ENCODE measurements around the gene CNTNAP2. TPM values are rescaled to one million over a fixed set of nuclear protein-coding genes. Genes with fewer than 3 reads are reported as not detected.

The CNTNAP2 gene
- polyA plus RNA-seq, 4 donors: 0.54 to 10.1 (median 2.6) TPM

DNA sequence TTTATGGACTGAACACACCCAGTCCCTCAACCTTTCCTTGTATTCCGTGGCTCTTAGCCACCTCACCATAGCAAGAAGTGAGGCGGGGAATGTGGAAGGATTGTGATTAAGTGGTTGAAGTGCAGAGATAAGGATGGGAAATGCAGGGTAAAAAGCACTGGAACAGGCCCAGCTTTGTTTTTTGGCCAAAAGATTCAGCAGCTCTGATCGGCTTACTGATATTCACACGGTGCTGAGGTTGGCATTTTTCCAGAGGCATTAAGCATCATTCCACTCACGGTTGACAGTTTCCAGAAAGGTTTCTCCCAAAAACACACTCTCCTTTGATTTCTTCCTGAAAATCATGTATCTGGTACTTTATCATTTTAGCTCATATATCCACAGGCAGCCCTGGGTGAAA is 544.2 kb downstream of the CNTNAP2 start:
- H3K27me3 ChIP-seq (ENCODE audit: control insufficient read depth in 3 of 3, insufficient read depth in 3 of 3, low read length in 3 of 3): no peaks in the 10 kb centered on the region
- no peak for FAIRE-seq
- DNase-seq: no peak

DNA sequence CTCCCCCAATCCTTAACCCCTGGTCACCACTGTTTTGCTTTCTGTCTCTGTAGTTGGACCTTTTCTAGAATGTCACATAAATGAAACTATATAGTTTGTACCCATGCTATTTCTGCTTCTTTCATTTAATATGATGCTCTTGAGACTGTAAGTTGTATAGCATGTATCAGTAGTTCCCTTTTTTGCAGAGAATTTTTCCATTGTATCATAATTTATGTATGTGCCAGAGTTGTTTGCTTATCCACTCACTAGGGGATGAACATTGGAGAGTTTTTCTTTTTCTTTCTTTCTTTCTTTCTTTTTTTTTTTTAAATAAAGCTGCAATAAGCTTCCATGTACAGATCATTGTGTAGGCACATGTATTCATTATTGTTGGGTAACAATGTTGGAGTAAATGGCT is 544.8 kb downstream of the CNTNAP2 start:
- Histone ChIP-seq H3K4me1 (ENCODE audit: control insufficient read depth in 3 of 3, insufficient read depth in 2 of 3, low read depth in 1 of 3, low read length in 2 of 3) (no peaks in the 10 kb centered on the region), H3K27me3 (ENCODE audit: control insufficient read depth in 3 of 3, insufficient read depth in 3 of 3, low read length in 3 of 3) (no peaks in the 10 kb centered on the region), H3K4me3 (ENCODE audit: low read depth in 1 of 3, low read length in 3 of 3) (no peak overlapping the region), H3K27ac (ENCODE audit: low read depth in 1 of 3, low read length in 2 of 3) (no peak overlapping the region), H3K36me3 (ENCODE audit: control insufficient read depth in 3 of 3, insufficient read depth in 2 of 3, low read depth in 1 of 3, low read length in 3 of 3) (no peaks in the 10 kb centered on the region), H3K9me3 (ENCODE audit: control insufficient read depth in 2 of 2, insufficient read depth in 1 of 2, low read depth in 1 of 2, low read length in 1 of 2) (no peaks in the 10 kb centered on the region)
- no peak for FAIRE-seq
- no peak for DNase-seq

More for the DNA sequence above, 544.2 kb downstream of the CNTNAP2 start:
- no peak overlapping the region for H3K4me3 ChIP-seq (ENCODE audit: low read depth in 1 of 3, low read length in 3 of 3)
- WGBS, 3 donors: 19 to 35% (median 28%) methylated on average over 5 of the region's 5 CpGs
- H3K9me3 ChIP-seq (ENCODE audit: control insufficient read depth in 2 of 2, insufficient read depth in 1 of 2, low read depth in 1 of 2, low read length in 1 of 2): no peaks in the 10 kb centered on the region
- H3K36me3 ChIP-seq (ENCODE audit: control insufficient read depth in 3 of 3, insufficient read depth in 2 of 3, low read depth in 1 of 3, low read length in 3 of 3): no peaks in the 10 kb centered on the region
- H3K4me1 ChIP-seq (ENCODE audit: control insufficient read depth in 3 of 3, insufficient read depth in 2 of 3, low read depth in 1 of 3, low read length in 2 of 3): no peaks in the 10 kb centered on the region
- no peak overlapping the region for H3K27ac ChIP-seq (ENCODE audit: low read depth in 1 of 3, low read length in 2 of 3)

DNA sequence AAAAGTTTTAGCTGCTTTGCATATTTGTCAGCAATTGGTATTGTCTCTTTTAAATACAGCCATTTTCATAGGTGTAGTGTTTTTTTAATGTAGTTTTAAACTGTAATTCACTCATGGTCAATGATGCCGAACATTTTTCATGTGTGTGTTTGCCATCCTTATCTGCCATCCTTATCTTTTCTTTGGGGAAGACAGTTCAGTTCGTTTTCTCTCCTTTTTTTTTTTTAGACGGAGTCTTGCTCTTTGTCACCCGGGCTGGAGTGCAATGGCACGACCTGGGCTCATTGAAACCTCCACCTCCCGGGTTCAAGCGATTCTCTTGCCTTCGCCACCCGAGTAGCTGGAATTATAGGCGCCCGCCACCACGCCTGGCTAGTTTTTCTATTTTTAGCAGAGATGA is 545.3 kb downstream of the CNTNAP2 start:
- no peaks in the 10 kb centered on the region for H3K36me3 ChIP-seq (ENCODE audit: control insufficient read depth in 3 of 3, insufficient read depth in 2 of 3, low read depth in 1 of 3, low read length in 3 of 3)
- no peaks in the 10 kb centered on the region for H3K4me1 ChIP-seq (ENCODE audit: control insufficient read depth in 3 of 3, insufficient read depth in 2 of 3, low read depth in 1 of 3, low read length in 2 of 3)
- no peak for FAIRE-seq
- 69 to 75% (median 69%) methylated on average over 12 of the region's 12 CpGs for WGBS, 3 donors
- no peaks in the 10 kb centered on the region for H3K9me3 ChIP-seq (ENCODE audit: control insufficient read depth in 2 of 2, insufficient read depth in 1 of 2, low read depth in 1 of 2, low read length in 1 of 2)
- no peak for DNase-seq
- no peak overlapping the region for H3K4me3 ChIP-seq (ENCODE audit: low read depth in 1 of 3, low read length in 3 of 3)
- no peaks in the 10 kb centered on the region for H3K27me3 ChIP-seq (ENCODE audit: control insufficient read depth in 3 of 3, insufficient read depth in 3 of 3, low read length in 3 of 3)
- no peak overlapping the region for H3K27ac ChIP-seq (ENCODE audit: low read depth in 1 of 3, low read length in 2 of 3)

DNA sequence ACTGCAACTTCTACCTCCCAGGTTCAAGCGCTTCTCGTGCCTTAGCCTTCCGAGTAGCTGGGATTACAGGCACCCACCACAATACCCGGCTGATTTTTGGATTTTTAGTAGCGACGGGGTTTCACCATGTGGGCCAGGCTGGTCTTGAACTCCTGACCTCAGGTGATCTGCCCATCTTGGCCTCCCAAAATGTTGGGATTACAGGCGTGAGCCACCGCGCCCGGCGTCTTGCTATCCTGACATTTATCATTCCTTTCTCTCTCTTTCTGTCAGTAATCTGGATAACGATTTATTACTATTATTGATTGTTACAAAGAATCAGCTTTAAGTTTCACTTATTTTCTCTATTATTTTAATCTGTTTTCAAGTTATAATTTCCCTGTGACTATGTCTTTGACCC is 548.4 kb downstream of the CNTNAP2 start:
- WGBS, 3 donors: 90 to 95% (median 93%) methylated on average over 12 of the region's 12 CpGs

DNA sequence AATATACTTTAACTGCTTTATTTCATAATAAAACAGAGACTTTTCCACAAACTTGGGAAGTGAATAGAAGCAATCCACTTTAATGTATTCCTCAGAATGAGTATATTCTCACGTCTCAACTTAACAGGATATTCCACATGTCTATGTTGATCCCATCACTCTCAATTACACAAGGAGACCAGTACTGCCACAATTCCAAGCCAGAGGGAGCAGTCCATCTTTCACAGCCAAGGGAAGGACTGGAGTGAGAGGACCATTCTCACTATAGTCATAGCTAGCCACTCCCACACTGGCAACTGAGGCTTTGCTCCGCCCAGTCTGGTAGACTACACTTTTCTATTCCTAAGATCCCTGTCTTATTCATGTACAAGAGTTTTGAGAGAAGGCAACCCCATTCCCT is 553.9 kb downstream of the CNTNAP2 start:
- no peak for DNase-seq
- Histone ChIP-seq H3K9me3 (ENCODE audit: control insufficient read depth in 2 of 2, insufficient read depth in 1 of 2, low read depth in 1 of 2, low read length in 1 of 2) (no peaks in the 10 kb centered on the region), H3K4me1 (ENCODE audit: control insufficient read depth in 3 of 3, insufficient read depth in 2 of 3, low read depth in 1 of 3, low read length in 2 of 3) (no peaks in the 10 kb centered on the region), H3K27ac (ENCODE audit: low read depth in 1 of 3, low read length in 2 of 3) (no peak overlapping the region), H3K36me3 (ENCODE audit: control insufficient read depth in 3 of 3, insufficient read depth in 2 of 3, low read depth in 1 of 3, low read length in 3 of 3) (no peaks in the 10 kb centered on the region), H3K4me3 (ENCODE audit: low read depth in 1 of 3, low read length in 3 of 3) (no peak overlapping the region), H3K27me3 (ENCODE audit: control insufficient read depth in 3 of 3, insufficient read depth in 3 of 3, low read length in 3 of 3) (no peaks in the 10 kb centered on the region)
- WGBS, 3 donors: 85 to 92% (median 85%) methylated on average over 2 of the region's 2 CpGs
- FAIRE-seq: no peak

More for the DNA sequence above, 548.4 kb downstream of the CNTNAP2 start:
- Histone ChIP-seq H3K4me3 (ENCODE audit: low read depth in 1 of 3, low read length in 3 of 3) (no peak overlapping the region), H3K27ac (ENCODE audit: low read depth in 1 of 3, low read length in 2 of 3) (no peak overlapping the region), H3K4me1 (ENCODE audit: control insufficient read depth in 3 of 3, insufficient read depth in 2 of 3, low read depth in 1 of 3, low read length in 2 of 3) (no peaks in the 10 kb centered on the region), H3K9me3 (ENCODE audit: control insufficient read depth in 2 of 2, insufficient read depth in 1 of 2, low read depth in 1 of 2, low read length in 1 of 2) (no peaks in the 10 kb centered on the region), H3K36me3 (ENCODE audit: control insufficient read depth in 3 of 3, insufficient read depth in 2 of 3, low read depth in 1 of 3, low read length in 3 of 3) (no peaks in the 10 kb centered on the region), H3K27me3 (ENCODE audit: control insufficient read depth in 3 of 3, insufficient read depth in 3 of 3, low read length in 3 of 3) (no peaks in the 10 kb centered on the region)
- no peak for FAIRE-seq
- no peak for DNase-seq

DNA sequence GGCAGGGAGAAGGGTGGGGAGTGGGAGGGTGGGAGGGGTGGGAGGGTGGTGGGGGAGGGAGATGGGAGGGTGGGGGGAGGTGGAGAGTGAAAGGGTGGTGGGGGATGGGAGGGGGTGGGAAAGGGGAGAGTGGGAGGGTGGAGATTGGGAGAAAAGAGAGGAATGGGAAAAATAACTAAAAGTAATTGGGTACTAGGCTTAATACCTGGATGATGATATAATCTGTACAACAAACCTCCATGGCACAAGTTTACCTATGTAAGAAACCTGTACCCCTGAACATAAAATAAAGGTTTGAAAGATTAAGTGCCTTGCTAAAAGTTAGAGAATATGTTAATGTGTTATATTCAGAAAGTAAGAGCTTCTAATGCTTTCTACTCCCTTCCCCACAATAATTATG is 564.9 kb downstream of the CNTNAP2 start:
- H3K4me3 ChIP-seq (ENCODE audit: low read depth in 1 of 3, low read length in 3 of 3): no peak overlapping the region
- H3K4me1 ChIP-seq (ENCODE audit: control insufficient read depth in 3 of 3, insufficient read depth in 2 of 3, low read depth in 1 of 3, low read length in 2 of 3): no peaks in the 10 kb centered on the region
- H3K36me3 ChIP-seq (ENCODE audit: control insufficient read depth in 3 of 3, insufficient read depth in 2 of 3, low read depth in 1 of 3, low read length in 3 of 3): no peaks in the 10 kb centered on the region
- H3K9me3 ChIP-seq (ENCODE audit: control insufficient read depth in 2 of 2, insufficient read depth in 1 of 2, low read depth in 1 of 2, low read length in 1 of 2): no peaks in the 10 kb centered on the region
- H3K27me3 ChIP-seq (ENCODE audit: control insufficient read depth in 3 of 3, insufficient read depth in 3 of 3, low read length in 3 of 3): no peaks in the 10 kb centered on the region
- no peak overlapping the region for H3K27ac ChIP-seq (ENCODE audit: low read depth in 1 of 3, low read length in 2 of 3)
- FAIRE-seq: no peak
- DNase-seq: no peak

- no peak for FAIRE-seq
- 81 to 91% (median 85%) methylated on average over 1 of the region's 1 CpG for WGBS, 3 donors
- no peaks in the 10 kb centered on the region for H3K9me3 ChIP-seq (ENCODE audit: control insufficient read depth in 2 of 2, insufficient read depth in 1 of 2, low read depth in 1 of 2, low read length in 1 of 2)
These were observed 566.8 kb downstream of the CNTNAP2 start for GRCh38 chr7:146683439-146683838.

GRCh38 chr7:146690987-146691386 is 574.4 kb downstream of the CNTNAP2 start:
- no peaks in the 10 kb centered on the region for H3K9me3 ChIP-seq (ENCODE audit: control insufficient read depth in 2 of 2, insufficient read depth in 1 of 2, low read depth in 1 of 2, low read length in 1 of 2)
- no peak overlapping the region for H3K27ac ChIP-seq (ENCODE audit: low read depth in 1 of 3, low read length in 2 of 3)
- H3K4me3 ChIP-seq (ENCODE audit: low read depth in 1 of 3, low read length in 3 of 3): no peak overlapping the region
- no peak for DNase-seq
- no peaks in the 10 kb centered on the region for H3K36me3 ChIP-seq (ENCODE audit: control insufficient read depth in 3 of 3, insufficient read depth in 2 of 3, low read depth in 1 of 3, low read length in 3 of 3)
- no peak for FAIRE-seq
- WGBS, 3 donors: 74 to 82% (median 81%) methylated on average over 3 of the region's 3 CpGs
- H3K4me1 ChIP-seq (ENCODE audit: control insufficient read depth in 3 of 3, insufficient read depth in 2 of 3, low read depth in 1 of 3, low read length in 2 of 3): no peaks in the 10 kb centered on the region
- H3K27me3 ChIP-seq (ENCODE audit: control insufficient read depth in 3 of 3, insufficient read depth in 3 of 3, low read length in 3 of 3): no peaks in the 10 kb centered on the region

More at GRCh38 chr7:146683439-146683838, 566.8 kb downstream of the CNTNAP2 start:
- Histone ChIP-seq H3K36me3 (ENCODE audit: control insufficient read depth in 3 of 3, insufficient read depth in 2 of 3, low read depth in 1 of 3, low read length in 3 of 3) (no peaks in the 10 kb centered on the region), H3K27me3 (ENCODE audit: control insufficient read depth in 3 of 3, insufficient read depth in 3 of 3, low read length in 3 of 3) (no peaks in the 10 kb centered on the region), H3K27ac (ENCODE audit: low read depth in 1 of 3, low read length in 2 of 3) (no peak overlapping the region), H3K4me1 (ENCODE audit: control insufficient read depth in 3 of 3, insufficient read depth in 2 of 3, low read depth in 1 of 3, low read length in 2 of 3) (no peaks in the 10 kb centered on the region), H3K4me3 (ENCODE audit: low read depth in 1 of 3, low read length in 3 of 3) (no peak overlapping the region)
- DNase-seq: no peak

DNA sequence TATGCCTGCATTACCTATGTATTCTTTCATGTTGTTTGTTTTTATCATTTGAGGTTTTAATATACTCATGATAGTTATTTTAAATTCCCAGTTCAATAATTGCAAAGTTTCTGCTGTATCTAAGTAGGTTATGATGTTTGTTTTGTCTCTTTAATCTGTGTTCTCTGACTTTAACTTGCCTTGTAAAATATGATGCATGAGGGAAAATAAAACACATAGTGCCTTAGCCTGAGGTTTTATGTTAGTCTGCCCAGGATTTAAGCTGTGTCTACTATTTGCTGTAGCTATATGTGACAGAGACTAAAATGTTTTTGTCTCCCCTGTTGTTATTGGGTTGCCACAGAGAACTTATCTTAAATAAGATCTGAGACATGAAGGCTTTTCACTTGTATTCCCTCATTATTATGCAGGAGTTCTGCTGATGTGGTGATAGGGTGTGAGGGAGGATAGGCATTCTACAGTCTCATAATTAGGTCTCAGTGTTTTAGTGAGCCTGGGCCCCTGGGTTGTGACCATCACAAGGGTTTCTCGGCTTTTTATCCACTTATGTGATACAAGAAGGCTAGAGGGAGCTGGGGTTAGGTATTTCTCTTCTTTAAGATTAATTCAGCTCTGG is 582.5 kb downstream of the CNTNAP2 start:
- no peak for FAIRE-seq
- no peaks in the 10 kb centered on the region for H3K4me1 ChIP-seq (ENCODE audit: control insufficient read depth in 3 of 3, insufficient read depth in 2 of 3, low read depth in 1 of 3, low read length in 2 of 3)
- H3K36me3 ChIP-seq (ENCODE audit: control insufficient read depth in 3 of 3, insufficient read depth in 2 of 3, low read depth in 1 of 3, low read length in 3 of 3): no peaks in the 10 kb centered on the region
- WGBS, 3 donors: 42 to 73% (median 52%) methylated on average over 1 of the region's 1 CpG
- H3K27ac ChIP-seq (ENCODE audit: low read depth in 1 of 3, low read length in 2 of 3): no peak overlapping the region
- no peaks in the 10 kb centered on the region for H3K27me3 ChIP-seq (ENCODE audit: control insufficient read depth in 3 of 3, insufficient read depth in 3 of 3, low read length in 3 of 3)
- DNase-seq: no peak
- no peaks in the 10 kb centered on the region for H3K9me3 ChIP-seq (ENCODE audit: control insufficient read depth in 2 of 2, insufficient read depth in 1 of 2, low read depth in 1 of 2, low read length in 1 of 2)
- H3K4me3 ChIP-seq (ENCODE audit: low read depth in 1 of 3, low read length in 3 of 3): no peak overlapping the region

All from small intestine (tissue), 7 donors.